Suppressor macrophage treated with lipopolysaccharide for 4 hours (primary cell): ENCODE data around the gene C5orf15.

Source experiments
- DNase-seq: peaks from one replicate; pipeline ENCODE4 v3.0.0-alpha.2; 2020

The C5orf15 gene

DNA sequence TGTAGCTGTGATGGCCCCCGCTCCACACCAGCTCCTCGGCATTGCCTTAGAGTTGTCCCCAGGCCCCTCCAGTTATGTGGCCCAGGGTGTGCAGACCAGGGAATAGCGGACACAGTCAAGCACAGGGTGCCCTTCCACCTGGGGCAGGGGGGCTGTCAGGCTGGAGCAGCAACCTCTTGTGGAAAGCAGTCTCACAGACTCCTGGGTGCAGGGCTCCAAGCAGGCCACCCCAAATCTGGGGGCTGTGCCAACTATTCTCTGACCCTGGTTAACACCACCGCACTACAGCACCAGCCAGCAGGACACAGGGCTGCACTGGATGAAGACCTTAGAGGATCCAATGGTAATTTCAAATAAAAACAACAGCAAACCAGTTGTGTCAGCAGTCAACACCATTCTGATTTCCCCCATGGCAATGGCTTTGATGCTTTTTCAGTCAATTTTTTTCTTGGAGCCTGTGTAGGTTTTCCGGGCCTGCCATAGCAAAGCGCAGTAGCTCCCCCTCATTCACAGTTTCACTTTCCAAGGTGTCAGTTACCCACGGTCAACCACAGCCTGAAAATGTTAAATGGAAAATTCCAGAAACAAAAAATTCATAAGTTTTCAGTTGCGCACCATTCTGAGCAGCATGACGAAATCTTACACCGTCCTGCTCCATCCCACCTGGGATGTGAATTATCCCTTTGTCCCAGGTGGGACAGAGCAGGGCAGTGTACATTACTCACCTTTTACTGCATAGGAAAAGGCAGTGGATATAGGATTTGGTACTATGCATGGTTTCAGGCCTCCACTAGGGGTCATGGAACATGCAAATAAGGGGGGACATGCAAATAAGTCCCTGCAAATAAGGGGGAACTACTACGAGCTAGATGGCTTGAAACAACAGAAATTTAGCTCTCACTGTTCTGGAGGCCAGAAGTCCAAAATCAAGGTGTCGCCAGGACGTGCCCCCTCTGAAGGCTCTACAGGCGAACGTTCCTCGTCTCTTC, 49.0 kb downstream of the C5orf15 start:
- DNase-seq, result no peak

DNA sequence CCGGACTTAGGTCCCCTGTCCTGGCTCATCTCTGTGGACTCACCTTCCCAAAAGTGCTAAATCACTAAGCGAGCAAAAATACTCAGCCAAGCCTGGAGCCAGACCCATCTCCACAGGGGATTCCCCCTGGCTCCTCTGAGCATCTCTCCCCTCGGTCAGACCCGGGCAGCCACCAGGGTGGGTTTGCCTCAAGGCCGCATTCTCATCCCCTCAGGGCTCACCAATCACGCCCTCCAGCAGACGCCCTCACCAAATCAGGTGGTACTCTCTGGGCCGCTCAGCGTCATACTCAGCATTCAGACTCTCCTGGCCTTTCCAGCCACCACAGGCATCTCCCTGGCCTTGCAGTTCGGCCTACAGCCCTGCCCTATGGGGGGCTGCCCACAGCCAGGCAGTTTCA, 49.7 kb downstream of the C5orf15 start:
- no peak for DNase-seq

DNA sequence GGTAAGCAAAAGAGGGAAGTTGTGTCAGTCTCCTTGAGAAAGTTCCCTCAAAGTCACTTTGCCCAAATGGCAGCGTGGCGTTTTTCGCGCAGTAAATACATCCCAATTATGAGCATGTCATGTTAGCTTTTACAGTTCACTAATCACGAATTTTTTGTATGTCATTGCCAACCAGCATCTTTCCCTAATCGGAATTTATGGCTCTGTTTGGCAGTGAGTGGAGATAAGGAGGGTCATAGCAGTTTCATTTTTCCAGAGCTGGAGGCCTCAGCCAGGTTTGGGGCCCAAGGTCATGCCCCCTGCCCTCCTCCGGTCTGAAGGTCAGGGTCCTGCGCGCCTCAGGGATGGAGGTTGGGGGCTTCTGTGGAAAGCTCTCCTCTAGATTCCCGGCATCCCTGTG, 50.1 kb downstream of the C5orf15 start:
- no peak for DNase-seq

DNA sequence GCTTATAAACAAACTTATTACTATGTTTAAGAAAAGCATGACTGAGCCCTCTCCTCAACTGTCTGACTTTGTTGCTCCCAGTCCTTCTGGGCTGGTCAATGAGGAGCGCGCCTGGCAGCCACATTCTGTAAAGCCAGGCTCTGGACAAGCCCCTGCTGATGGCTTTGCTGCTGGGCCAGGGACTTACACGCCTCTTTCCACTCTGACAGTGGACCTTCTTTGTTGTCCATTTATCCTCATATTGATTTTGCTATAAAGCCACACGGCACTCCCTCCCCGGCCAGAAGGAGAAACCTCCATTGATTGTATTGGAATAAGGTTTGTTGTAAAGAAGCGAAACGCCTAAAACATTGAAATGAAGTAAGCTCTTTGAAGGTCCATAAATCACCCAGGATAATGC, 50.6 kb downstream of the C5orf15 start:
- DNase-seq, result no peak

DNA sequence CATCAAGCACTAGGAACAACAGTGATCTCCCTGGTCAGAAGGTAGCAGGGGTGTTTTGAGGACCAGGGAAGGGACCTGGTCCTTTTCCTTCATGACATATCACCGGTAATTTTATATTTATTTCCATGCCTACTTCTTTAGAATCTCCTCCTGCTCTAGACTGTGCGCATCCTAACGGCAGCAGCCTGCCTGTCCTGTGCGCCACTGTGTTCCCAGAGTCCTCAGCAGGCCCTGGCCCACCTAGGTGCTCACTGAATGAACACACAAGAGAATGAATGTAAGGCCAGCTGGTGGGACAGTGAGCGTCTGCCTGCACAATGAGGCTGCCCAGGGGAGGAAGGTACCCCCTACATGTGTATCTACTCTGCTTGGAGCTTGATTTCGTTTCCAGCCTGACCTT, 51.5 kb downstream of the C5orf15 start:
- DNase-seq, result no peak

- DNase-seq, result no peak
These were observed 51.9 kb downstream of the C5orf15 start for GRCh38 chr5:133916479-133916878.

DNA sequence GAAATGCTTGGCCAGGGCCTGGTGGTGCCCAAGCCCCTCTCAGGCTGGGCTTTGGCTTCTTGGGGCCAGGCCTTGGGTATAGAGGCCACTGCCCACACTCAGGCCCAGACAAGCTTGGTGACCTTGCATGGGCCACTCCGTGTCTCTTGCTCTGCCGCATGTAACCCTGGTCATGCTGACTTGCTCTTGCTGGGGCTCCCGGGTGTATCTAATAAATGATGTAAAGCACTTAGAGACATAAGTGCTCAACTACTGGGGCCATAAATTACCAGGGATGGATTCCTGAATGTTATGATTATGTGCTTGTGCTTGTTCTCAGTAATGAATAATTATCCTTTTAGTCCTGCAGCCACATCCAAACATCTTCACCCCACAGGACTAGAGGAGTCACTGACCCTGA, 54.0 kb downstream of the C5orf15 start:
- no peak for DNase-seq

- no peak for DNase-seq
These were observed 54.8 kb downstream of the C5orf15 start for GRCh38 chr5:133913413-133914155.

GRCh38 chr5:133912951-133913350, 55.5 kb downstream of the C5orf15 start:
- DNase-seq, result no peak

GRCh38 chr5:133910571-133910970, 57.9 kb downstream of the C5orf15 start:
- no peak for DNase-seq

DNA sequence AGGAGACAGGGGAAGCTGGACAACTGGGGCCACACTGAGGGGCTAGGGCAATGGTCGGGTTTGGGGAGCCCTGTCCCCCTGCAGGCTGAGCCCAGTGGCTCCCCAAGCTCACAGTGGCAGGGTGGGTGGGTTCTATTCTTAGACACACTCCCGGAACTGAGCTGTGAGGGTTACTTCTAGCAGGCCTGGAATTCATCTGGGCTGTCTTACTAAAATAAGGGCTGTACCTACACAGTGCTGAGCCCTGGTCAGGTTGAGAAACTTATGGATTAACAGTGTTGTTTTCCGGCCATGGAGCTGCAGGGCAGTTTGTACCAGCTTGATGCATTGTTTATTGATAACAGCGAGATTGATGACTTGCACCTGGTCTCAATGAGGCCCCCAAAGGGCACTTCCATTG, 58.8 kb downstream of the C5orf15 start:
- no peak for DNase-seq

GRCh38 chr5:133907075-133907474, 61.4 kb downstream of the C5orf15 start:
- DNase-seq, result no peak

DNA sequence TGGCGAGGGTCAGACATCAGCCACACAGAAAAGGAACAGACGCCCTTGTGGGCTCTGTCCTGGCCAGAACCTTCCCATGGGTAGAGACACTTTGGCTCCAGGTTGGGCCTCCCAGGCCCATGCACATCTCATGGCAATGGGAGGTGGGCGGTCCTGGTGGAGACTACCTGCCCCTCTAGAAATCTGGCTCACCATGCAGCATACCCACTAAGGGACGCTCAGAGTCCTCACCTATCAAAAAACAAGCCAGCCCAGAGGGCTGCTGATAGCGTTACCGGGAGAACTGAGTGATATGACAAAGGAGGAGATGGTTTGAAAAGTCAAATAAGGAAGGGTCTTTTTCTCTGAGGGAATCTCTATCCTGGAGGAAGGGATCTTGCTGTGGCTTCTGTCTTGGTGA, 62.1 kb downstream of the C5orf15 start:
- DNase-seq, result no peak
